PC-9 (cell line): Measurements from ENCODE around the gene TAPBP.

Experiments
- EZH2 ChIP-seq: fragments of 200-600 bp; sonication (generic); IDR thresholded peaks from 2 replicates; pipeline ENCODE4 v1.8.0; 2017; ENCODE audit warnings: antibody characterized with exemption, low read depth
- TF ChIP-seq, protein P1 (sequence below): fragments of 200-600 bp; sonication (generic); conservative IDR thresholded peaks from 2 replicates; pipeline ENCODE4 v1.6.1; 2017; ENCODE audit warnings: mixed run types, antibody characterized with exemption, mild to moderate bottlenecking, moderate library complexity

DNA sequence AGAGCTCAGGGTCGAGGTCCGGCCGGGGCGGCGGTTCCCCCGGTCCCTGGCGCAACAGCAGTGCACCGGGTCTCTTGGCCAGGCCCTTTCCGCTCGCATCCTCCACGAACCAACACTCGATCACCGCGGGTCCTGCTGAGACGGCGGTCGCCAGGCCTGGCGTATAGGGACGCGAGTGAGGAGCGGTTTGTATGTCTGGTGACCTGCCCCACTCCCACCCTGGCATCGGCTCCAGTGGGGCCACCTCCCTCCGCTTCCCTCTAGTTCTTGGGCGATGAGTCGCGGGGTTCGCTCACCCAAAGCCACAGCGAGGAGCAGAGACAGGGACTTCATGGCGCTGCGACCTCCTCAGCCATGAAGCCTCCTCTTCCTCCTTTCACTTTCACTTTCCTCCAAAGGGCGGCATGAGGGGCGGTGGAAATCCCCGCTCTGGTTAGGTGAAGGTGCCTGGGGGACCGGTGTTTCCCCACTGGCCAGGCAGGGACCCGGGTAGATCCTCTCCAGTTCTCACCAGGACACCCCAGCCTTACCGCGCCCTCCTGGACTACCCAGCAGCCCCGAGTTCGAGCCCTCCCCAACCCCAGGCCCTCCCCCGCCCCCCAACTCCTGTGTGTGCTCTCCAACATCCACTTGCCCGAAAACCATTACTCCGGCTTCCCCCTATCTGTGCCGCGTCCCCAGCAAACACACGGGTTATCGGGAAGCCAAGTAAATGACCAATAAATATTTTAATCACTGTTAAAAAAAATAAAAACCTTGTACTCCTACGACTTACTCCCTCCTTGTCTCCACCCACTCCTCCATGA, at the start of gene TAPBP:
- TF ChIP-seq, protein P1, sequence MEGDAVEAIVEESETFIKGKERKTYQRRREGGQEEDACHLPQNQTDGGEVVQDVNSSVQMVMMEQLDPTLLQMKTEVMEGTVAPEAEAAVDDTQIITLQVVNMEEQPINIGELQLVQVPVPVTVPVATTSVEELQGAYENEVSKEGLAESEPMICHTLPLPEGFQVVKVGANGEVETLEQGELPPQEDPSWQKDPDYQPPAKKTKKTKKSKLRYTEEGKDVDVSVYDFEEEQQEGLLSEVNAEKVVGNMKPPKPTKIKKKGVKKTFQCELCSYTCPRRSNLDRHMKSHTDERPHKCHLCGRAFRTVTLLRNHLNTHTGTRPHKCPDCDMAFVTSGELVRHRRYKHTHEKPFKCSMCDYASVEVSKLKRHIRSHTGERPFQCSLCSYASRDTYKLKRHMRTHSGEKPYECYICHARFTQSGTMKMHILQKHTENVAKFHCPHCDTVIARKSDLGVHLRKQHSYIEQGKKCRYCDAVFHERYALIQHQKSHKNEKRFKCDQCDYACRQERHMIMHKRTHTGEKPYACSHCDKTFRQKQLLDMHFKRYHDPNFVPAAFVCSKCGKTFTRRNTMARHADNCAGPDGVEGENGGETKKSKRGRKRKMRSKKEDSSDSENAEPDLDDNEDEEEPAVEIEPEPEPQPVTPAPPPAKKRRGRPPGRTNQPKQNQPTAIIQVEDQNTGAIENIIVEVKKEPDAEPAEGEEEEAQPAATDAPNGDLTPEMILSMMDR = no peak
- no peak for TF ChIP-seq EZH2
